GF-D8 (cell line): ENCODE results near the gene SLC35B2.
A peak's percentile ranks its signal among the peaks of the same experiment; 100 is the strongest.

Experiments
- DNase-seq: peaks from one replicate; lab custom pipeline; 2025; lab: John Stamatoyannopoulos, UW

The SLC35B2 gene

DNA sequence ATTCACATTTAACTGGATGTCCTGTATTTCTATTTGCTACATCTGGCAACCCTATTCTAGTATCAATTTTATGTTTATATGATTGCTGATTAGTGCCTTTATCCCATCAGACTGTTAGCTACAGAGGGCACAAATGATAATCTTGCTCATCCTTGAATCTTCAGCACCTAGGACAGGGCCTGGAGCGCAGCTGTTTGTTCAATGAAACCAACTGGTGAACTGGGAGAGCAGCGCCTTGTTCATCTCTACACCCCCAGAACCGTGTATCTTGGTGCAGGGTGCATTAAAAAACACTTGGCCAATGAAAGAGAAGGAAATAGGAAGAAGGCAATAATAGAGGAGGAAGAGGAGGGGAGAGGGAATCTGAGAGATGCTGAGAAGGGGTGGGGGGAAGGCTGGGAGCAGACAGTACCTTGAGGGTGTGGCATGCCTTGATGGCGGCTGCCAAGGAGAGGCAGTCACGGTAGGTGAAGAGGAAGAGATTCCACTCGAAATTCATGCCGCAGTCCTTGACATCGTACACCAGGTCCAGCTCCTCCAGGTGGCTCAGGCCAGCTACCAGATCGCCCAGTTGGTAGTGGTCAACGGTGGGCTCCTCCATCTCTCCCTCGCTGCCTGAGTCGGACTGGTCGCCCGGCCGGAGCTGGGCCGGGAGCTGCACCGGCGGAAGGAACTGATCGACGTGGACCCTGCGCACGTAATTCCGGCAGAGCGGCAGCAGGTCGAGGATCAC, 28.4 kb upstream of the SLC35B2 start:
- DNase-seq, result no peak

DNA sequence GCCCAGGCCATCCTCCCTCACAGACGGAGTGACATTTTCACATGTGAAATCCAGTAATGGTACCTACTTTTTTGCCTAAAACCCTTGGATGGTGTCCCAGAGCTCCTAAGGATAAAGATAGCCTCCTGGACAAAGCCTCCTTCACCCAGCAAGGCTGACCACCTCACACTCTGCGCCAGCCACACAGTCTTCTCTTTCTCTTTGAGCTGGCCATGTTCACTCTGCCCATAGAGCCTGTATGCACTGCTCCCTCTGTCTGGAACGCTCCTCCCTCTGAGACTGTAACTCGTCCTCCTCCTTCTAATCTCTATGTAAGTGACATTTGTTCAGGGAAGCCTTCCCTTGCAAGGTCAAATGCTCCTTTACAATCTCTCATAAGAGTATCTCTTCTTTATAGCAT, 27.5 kb upstream of the SLC35B2 start:
- DNase-seq, result no peak

DNA sequence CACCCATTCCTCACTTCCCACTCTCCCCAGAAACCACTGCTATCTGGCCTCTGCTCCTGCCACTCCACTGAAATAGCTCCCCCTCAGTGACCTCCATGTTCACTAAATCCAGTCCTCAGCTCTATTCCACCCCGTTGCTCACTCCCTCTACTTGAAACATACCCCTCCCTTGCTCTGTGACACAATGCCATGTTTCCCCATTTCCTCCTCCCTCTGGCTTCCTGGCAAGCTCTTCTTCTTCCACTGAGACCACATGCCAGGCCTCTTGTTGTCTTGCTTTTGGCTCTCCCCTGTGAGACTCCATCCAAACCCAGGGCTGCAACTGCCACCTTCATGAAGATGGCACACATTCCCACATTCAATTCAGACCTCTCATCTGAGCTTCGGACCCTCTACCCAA, 26.8 kb upstream of the SLC35B2 start:
- DNase-seq, result peak; percentile 47

DNA sequence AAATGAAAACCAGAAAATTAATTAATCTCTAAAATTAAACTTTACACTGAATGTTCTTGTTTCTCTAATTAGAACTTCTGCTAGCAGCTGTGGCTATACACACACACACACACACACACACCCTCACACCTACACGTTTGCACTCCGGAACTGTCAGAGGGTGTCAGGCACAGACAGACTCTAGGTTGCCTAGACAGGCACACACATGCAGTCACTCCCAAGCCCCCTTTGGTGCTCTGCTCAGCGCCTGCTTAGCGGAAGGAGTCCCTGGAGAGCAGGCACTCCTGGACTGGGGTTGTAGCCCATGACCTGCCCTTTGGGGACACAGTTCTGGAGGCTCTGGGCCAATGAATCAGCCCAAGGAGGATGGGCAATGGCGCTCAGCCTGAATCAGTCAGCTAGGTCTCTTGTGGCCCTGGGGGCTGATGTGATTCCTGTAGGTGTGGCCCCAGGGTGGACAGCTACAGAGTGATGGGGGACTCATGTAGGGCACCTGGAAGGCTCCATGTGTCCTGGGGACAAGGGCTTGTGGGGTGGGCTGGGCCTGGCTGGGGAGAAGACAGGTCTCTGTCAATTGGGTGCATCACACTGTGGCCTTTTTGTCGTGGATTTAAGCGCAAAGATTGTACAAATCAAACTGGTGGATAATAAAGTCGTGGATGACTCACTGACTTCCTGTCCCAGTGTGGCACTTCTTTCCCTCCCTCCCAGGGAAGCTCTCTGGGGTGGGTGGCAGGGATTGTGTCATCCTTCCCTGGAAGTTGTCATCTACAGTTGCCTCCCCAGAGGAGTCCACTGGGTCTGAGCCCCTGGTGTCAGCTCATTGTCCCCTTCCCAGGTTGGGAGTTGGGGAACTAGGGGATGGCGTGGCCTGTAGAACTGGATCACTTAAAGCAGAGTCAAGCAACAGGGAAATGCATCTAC, 21.7 kb upstream of the SLC35B2 start:
- DNase-seq, result no peak

DNA sequence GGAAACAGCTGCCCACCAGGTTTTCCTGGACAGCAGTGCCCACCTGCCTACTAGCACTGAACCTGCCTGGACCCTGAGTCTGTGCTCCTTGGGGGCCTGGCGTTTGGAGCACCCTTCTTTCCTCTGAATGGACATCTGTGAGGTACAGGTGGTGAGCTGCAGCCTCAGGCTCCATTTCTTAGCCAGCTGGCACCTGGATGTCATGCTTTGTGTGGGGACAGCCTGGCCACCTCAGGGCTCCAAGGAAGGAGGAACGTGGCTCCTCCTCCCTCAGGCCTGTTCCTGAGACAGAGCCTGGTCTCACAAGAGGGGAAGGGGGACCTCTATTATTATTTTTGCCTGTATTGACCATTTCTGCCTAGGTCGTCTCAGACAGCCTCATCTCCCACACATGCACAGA, 21.0 kb upstream of the SLC35B2 start:
- no peak for DNase-seq

DNA sequence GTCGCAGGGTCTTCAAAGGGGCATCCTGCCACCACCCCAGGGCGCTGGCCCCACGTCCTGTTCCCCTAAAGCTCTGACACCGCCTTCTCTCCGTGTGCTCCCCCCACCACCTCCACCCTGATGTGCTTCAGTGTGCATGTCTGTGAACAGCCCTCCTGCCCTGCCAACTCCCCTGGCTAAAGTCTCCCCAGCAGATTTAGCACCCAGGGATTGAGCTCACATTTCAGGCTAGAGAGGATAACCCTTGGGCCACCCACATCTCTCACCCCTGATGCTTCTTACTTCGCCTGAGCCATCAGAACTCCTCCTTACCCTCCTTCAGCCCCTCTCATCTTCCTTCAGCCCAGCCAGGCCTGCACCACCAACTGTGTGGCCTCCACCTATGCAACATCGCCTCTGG, 20.4 kb upstream of the SLC35B2 start:
- no peak for DNase-seq

DNA sequence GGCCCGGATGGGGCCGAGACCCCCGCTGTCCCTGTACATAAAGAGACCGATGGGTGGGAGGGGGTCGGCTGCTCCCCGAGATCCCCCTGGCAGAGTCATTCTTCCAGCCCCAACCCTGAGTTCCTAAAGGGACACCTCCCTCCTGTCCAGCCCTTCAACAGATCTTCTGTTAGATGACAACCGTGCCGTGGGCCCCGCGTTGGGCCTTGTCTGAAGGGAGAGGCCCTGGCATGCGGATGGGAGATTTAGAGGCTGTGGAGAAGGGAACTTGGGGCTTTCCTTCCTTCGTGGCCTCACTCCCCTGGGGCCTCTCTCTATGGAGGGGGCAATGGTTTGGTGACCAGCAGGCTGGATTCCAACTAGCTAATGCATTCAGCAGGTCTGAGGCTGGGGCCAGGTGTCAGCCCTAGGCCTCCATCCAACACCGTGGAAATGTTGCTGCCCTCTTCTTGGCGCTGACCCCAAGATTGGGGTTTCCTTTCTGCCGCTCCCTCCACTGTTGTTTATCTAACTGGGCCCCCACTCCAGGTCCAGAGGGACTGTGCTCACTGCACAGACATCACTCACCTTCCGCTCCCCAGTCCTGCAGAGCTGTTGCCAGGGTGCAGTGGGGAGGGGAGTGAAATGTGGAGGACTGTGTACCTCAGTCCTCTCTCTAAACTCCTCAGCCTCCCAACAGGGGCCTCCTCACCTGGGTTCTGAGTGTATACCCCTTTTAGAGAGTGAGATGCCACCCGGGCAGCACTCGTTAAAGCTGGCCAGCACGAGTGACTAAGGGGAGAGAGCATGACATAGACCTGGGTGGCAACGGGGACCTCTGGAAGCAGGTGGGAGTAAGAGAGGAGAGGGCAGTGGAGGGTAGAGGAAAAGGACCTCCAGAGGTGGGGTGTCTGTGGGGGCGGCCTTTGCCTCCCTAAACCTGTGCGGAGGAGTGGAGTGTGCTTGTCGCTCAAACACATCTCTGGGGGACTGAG, 19.6 kb upstream of the SLC35B2 start:
- DNase-seq, result no peak

DNA sequence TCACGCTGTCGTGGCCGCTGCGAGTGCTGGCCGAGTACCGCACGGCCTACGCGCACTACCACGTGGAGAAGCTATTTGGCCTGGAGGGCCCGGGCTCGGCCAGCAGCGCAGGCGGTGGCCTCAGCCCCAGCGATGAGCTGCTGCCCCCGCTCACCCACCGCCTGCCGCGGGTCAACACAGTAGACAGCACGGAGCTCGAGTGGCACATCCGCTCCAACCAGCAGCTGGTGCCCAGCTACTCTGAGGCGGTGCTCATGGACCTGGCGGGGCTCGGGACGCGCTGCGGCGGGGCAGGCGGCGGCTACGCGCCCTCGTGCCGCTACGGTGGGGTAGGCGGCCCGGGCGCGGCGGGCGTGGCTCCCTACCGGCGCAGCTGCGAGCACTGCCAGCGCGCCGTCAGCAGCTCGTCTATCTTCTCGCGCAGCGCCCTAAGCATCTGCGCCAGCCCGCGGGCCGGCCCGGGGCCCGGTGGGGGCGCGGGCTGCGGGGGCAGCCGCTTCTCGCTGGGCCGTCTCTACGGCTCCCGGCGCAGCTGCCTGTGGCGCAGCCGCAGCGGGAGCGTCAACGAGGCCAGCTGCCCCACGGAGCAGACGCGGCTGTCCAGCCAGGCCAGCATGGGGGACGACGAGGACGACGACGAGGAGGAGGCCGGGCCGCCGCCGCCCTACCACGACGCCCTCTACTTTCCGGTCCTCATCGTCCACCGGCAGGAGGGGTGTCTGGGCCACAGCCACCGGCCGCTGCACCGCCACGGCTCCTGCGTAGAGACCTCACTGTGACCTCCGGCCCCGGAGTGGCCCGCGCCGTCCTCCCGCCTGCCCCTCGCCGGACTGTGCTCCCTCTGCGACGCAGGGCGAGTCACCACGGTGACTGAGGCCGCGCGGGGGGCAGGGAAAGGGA, 18.7 kb upstream of the SLC35B2 start:
- no peak for DNase-seq

DNA sequence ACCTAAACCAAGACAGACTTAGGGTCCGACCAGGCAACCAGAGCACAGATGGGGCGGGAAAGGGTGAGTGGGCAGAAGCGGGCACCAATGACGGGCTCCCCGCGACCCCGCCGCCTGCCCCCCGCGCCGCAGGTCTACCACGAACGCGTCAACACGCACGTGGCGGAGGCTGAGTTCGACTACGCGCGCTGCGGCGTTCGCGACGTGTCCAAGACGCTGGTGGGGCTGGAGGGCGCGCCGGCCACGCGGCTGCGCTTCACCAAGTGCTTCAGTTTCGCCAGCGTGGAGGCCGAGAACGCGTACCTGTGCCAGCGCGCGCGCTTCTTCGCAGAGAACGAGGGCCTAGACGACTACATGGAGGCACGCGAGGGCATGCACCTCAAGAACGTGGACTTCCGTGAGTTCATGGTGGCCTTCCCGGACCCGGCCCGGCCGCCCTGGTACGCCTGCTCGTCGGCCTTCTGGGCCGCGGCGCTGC, 18.0 kb upstream of the SLC35B2 start:
- DNase-seq, result no peak

DNA sequence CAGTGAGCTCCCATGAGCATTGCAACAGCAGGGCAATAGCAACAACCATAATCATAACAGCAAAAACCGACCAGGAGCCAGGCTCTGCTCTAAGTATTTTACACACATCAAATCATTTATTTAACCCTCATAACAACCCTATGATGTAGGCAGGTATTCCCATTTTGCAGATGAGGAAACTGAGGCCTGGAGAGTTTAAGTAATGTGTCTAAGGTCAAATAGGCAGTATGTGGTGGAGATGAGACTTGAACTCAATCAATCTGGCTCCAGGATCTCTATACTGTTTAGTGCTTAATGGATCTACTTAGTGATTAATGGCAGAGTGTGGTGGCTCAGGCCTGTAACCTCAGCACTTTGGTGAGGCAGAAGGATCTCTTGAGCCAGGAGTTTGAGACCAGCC, 16.3 kb upstream of the SLC35B2 start:
- no peak for DNase-seq

DNA sequence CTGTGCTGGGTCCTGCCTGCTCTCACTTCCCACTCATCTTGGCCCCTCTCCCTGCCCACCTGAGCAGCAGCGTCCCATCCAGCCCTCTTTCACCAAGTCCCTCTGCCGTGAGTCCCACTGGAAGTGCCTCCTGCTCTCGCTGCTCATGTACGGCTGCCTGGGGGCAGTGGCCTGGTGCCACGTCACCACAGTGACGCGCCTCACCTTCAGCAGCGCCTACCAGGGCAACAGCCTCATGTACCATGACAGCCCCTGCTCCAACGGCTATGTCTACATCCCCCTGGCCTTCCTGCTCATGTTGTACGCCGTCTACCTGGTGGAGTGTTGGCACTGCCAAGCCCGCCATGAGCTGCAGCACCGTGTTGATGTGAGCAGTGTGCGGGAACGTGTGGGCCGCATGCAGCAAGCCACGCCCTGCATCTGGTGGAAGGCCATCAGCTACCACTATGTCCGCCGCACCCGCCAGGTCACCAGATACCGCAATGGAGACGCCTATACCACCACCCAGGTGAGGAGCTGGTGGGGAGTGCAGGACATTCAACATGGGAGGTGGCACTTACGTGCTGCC, 15.8 kb upstream of the SLC35B2 start:
- DNase-seq, result no peak

DNA sequence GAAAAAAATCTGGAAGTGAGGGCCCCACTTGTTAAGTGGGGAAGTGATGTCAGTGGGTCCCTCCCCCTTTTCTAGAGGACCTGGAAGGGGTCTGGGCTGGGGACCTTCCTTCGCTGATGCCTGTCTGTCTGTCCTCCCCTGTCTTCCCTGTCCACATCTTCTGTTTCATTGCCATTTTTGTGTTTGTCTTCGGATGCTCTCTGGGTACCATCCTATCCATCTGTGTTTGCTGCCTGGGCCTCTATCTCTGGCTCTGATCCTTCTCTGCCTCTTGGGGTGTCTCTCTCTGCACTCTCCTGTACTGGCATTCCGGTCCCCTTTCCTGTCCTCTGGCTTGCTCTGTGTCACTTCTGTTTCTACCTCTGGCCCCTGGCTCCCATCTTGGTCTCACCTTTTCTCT, 15.2 kb upstream of the SLC35B2 start:
- DNase-seq, result no peak

DNA sequence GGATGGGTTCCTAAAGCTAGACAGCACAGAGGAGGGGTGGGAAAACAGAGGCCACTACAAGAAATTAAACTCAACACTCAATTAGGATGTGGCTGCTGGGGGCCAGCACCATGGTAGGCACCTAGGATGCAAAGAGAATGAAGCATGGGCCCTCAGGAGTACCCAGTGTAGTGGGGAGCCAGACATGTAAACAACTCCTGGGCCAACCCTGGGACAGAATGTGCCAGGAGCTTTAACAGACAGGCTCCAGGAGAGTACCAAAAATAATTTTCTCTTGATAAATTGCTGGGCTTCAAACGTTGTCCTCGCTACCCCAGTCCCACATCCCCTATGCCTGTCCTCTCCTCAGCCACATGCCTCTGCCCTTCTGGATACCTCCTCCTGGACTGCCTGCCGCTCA, 14.6 kb upstream of the SLC35B2 start:
- no peak for DNase-seq

DNA sequence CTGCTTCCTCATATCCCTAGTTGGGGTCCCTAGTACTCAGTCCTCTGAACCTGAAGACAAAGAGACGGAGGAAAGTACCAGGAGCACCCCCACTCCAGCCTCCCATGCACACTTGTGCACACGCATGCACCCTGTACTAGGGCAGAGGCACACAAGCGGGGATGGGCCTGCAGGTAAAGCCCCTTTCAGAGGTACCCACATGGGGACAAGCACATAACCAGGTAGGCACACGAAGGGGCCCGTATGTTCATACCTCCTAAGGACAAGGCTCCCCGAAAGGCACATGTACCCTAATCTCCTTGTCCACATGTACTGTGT, 14.0 kb upstream of the SLC35B2 start:
- no peak for DNase-seq

DNA sequence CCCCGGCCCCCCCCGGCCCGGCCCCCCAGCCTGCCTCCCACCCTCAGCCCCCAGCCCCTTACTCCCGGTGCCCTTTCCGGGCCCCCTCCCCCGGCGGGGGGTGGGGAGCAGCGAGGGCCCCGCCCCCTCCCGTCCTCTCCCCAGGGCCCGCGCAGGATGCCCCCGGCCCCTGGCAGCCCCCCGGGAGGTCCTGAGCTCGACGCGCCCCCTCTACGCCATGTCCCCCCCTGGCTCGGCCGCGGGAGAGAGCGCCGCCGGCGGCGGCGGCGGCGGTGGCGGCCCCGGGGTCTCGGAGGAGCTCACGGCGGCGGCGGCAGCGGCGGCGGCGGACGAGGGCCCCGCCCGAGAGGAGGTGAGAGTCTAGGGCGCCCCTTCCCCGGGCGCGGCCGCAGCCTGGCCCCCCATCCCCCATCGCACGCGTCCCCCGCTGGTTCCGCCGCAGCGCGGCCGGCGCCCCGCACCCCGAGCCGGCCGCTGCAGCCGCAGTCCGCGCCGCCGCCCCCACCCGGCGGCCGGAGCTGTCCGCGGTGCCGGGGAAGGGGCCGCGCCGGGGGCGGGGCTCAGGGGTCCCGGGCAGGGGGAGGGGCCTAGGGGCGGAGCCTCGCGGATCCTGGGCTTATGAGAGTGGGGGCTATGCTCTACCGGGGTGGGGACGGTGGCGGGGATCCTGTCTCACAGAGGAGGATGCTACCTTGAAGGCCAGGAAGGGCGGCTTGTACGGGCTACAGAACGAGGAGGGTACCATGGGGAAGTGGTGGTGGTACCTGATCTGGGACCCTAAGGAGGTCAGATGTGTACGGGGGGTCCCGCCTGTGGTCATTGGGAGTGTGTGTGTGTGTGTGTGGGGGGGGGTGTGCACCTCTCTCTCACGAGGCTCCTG, 13.4 kb upstream of the SLC35B2 start:
- DNase-seq, result no peak

DNA sequence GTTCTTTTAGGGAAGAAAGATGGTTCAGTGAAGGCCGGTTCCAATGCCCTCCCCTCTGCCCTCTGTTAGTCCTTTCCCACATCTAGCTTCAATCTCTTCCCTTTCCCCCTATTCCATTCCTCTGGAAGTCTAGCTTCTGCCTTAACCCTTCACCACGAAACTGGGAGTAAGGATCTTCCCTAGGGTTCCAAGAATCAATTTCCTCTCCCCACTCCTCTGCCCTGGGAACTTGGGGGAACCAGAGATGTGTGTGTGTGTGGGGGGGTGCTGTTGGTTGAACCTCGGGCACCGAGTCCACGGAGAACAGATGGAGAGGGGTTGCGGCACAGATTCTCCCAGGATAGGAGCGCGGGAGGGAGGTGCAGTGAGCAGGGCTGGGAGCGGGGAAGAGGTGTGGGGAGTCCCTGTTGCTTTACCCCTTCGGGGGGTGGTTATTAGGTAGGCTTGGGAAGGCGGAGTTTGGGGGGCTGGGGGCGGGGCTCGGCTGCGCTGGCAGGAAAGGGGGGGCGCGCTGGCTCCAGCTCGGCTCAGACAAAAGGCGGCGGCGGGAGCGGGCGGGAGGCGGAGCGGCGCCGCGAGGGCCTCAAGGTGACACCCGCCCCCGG, 12.7 kb upstream of the SLC35B2 start, which contains the start of gene TMEM151B:
Gene TMEM151B, plus strand, starts transcription at position 530 of the 605 bp plus-strand sequence. CDS start 293 bp downstream, outside the sequence.
- no peak for DNase-seq

DNA sequence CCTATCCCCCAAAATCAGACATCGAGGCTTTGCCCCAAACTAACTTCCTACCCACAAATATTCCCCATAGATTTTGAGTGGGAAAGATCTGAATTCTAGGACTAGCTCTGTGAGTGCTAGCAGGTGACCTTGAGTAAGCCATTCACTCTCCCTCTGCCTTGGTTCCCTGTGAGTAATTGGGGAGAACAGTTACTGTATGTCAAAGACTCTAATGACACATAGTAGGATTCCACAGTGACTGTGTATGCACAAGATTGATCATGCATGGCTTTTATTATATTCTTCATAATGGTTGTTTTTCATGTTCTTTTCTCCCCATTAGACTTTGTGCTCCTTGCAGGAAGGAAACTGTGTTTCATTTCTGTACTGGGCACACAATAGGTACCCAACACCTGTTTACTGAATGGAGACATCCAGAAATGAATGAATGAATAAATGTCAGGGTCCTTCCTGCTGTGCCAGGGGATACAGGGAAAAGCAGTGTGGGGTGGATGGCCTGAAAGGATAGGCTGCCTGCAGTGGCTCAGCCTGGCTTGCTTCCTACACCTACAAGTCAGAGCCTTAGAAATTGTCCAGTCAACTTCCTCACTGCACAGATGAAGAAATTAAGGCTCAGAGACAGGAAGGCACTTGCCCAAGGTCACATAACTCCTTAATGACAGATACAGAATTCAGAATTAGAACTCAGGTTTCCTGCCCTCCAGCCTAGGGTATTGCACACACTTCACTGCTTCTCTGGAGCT, 12.0 kb upstream of the SLC35B2 start:
- no peak for DNase-seq

DNA sequence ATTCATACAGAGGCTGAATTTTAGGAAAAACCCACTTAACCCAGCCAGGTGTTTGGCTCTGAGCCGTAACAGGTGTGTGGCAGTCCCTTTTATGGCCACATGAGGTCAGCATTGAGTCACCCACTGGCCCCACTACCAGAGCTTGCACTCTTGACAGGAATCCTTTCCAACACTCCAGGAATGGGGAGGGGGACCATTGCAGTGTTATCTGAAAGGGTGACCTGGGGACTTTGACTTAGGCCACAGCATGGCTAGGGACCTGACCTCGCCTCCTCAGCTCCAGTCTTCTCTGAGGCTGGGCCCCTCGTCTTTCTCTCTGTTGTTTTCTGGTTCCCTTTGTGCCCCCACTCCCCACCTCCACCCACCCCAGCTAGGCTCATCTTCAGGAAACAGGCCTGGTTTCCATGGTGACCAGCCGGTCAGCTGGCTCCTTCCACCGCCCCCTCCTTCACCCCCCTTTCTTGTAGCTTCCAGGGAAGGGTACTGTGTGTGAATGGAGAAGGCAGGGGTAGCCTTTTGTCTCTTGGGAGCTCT, 10.8 kb upstream of the SLC35B2 start:
- no peak for DNase-seq
